Stimulated activated CD4-positive, alpha-beta T cell treated with anti-CD3 and anti-CD28 coated beads, Interleukin-4, amount 100 ng/mL, for 4 hours (primary cell): ENCODE results near the gene FSTL4.
"Not testable (repeated sequence)": the region's sequence is repeated elsewhere in the genome, so short reads cannot be mapped to it uniquely, and the experiment has no call there.

Experiments used
- DNase-seq, 2 experiments: peaks; one replicate each; pipeline ENCODE4 v3.0.0-alpha.2; 2020

Gene FSTL4

GRCh38 chr5:133453084-133453780 is 159.1 kb downstream of the FSTL4 start:
- no peak for DNase-seq

- no peak for DNase-seq
Measured at GRCh38 chr5:133451926-133452325, 160.4 kb downstream of the FSTL4 start.

DNA sequence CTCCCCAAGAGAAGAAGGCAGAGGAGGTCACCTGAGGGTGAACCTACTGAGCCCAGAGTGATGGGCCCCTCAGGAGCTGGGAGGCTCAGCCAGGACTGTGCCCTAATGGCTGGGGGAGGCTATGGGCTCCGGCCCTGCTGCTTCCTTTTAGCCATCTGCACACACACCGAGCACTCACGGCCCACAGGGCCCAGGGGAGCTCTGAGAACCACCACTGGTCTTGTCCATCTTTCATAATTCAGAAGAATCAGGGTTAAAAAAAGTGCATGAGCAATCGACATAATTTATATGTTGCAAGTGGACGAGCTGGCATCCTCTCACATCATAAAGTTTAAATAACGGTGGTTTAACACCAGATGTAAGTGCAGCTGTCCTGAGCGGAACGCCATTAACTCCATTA is 162.1 kb downstream of the FSTL4 start:
- DNase-seq, result no peak

DNA sequence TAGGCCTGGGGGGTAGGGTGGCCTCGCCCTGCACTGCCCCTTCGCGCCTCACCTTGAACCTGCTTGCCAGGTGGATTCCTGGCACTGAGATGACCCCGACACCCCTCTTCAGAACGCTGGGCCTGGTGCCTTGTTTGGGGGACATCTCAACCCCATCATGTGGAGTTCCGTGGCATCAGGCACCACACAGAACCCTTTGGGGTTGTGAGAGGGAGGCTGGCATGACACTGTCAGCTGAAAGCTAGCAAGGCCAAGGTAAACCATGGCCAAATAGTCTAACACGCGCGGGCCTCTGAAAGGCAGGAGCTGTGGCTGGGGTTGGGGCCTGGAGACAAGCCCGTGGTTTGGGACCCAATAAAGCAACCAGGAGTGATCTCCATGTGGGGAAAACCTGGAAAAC is 163.2 kb downstream of the FSTL4 start:
- DNase-seq, result no peak

GRCh38 chr5:133446440-133446839 is 165.9 kb downstream of the FSTL4 start:
- no peak for DNase-seq

DNA sequence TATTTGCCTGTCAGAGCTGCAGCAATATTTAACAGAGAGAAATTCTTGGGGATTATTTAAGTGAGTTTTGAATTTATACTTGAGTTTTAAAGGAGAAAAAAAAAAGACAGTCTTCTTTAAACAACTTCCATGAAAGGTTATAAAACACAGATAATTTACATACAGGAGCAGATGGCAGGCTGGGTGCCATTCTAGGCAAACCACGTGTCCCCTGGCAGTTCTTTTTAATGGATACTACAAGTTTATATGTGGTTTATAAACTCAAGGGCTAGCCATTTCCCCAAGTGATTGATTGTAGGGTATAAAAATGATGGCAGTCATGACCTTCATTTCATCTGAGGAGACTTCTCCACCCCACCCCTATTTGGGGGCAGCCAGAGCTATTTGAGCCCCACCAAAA is 166.6 kb downstream of the FSTL4 start:
- no peak for DNase-seq

- not testable (repeated sequence) for DNase-seq
Measured at GRCh38 chr5:133445204-133445603, 167.1 kb downstream of the FSTL4 start.

DNA sequence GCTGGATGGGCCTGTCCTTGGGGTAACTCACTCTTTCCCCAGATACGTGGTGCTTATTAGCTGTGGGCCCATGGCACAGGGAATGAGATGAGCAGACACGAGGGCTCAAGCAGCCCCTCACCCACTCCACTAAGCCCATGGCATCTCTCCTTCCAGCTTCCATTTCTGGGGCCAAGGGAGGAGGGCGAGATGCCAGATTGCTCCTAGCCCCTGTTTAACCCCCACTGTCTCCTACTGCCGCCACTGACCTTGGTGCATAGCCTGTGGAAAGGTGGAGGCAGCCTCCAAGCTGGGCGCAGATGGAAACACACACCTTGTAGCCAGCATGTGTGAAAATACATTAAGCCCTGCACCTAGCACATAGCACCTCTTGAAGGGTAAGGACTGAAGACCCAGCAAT is 167.6 kb downstream of the FSTL4 start:
- DNase-seq, result no peak

GRCh38 chr5:133441166-133441815 is 171.1 kb downstream of the FSTL4 start:
- DNase-seq, result no peak

DNA sequence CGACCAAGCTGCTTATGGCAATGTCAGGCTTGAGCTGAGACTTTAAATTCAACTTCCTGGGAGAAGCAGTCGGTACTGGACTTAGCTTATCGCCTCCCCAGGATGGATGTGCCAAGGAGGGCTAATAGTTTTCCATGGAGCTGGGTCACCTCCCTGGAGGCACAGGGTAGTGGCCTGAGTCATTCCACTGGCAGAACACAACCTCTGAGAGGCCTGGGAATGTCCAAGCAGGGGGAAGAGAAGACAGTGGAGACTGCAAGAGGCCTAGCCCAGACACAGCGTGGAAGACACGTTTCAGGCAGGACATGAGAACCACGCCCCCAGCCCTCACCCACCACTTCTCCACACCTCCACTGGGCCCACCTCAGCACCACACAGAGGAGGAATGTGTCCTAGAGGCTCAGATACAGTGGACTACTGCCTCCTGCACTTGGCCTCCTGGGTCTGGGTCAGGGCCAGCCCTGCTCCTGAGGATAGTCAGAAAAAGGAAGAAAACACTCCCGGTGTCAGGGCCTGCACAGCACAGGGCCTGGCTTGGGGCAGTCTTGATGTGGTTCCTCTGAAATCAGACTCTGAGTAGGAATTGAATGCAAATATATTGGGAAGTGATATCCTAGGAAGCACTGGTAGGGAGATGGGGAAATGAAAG is 171.8 kb downstream of the FSTL4 start:
- DNase-seq, result no peak

DNA sequence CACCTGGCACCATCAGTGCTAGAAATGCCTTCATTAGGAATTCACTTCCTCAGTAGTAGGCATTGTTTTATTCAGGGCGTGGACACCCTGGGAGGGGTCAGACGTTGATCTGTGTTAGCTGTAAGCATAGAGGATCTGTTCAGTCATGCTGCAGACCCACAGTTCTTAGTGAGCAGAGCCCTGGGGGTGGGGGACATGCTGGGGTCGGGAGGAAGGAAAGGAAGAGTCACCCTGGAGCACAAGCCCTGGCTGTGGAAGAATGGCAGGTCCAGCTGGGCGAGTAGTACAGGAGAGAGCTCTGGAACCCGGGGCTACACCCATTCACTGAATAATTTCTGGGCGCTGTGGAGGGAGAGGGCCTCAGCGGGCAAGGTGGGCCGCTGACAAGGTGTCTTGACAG is 172.5 kb downstream of the FSTL4 start:
- no peak for DNase-seq

DNA sequence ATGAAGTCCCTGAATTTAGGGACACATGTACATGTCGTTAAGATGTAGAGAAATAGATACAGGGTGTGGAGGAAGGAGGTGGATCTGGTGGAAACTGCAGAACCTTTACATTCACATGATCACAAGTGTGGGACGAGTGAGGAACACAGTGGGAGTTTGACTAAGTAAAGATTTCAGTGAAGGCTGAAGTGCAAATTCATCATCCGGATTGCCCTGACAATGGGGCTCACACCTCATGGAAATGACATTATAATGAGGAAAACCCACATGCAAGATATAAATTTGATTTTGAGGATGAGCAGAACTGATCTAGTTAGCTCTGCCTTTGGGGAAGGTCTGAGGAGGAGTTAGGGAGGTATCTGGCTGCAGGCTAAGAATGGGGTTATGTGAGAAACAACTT is 173.9 kb downstream of the FSTL4 start:
- DNase-seq, result no peak

DNA sequence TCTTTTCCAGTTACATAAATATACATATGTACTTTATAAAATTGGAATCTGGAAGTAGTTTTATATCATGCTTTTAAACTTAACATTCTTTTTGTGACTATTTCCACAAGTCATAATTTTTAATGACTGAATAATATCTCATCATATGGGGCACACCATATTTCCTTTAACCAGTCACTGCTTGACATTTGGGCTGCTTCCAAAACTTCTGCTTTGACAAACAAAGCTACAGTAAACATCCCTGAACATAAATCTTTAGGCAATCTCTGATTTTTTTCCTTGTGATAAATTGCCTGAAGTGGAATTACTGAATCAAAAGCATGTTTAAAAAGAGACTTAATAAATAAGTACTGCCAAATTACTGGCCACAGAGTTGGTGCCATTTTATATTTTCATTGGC is 178.0 kb downstream of the FSTL4 start:
- DNase-seq, result no peak

- no peak for DNase-seq
Measured at GRCh38 chr5:133433641-133434040, 178.7 kb downstream of the FSTL4 start.

DNA sequence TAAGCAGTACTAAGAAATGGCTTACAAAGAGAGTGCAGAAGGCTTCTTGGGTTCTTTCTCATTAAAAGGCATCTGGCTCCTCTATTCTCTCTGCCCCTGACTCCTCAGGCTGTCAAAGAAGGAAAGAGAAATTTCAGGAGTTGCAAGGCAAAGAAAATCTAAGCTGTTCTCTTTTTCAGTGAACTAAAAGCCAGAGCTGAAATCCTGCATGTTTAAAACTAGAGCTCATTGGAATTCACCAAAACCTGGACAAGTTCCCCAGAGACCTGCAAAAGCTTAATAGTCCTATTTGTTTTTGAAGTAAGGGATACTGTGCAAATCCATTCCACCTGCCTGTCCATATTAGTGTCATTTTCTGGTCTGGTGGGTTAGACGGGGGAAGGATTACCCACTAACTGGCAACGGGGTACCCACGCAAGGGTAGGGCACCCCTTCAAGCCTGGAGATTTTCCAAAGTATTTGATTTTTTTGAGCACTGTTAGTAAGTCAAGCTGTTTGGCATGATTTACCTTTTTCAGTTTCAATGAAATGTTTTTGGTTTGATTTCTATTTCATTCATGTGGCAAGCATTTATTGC is 179.3 kb downstream of the FSTL4 start:
- DNase-seq, result no peak

- DNase-seq, result no peak
Measured at GRCh38 chr5:133431326-133431865, 180.9 kb downstream of the FSTL4 start.

- no peak for DNase-seq
Measured at GRCh38 chr5:133430095-133430494, 182.2 kb downstream of the FSTL4 start.

GRCh38 chr5:133429046-133429445 is 183.3 kb downstream of the FSTL4 start:
- DNase-seq, result no peak

DNA sequence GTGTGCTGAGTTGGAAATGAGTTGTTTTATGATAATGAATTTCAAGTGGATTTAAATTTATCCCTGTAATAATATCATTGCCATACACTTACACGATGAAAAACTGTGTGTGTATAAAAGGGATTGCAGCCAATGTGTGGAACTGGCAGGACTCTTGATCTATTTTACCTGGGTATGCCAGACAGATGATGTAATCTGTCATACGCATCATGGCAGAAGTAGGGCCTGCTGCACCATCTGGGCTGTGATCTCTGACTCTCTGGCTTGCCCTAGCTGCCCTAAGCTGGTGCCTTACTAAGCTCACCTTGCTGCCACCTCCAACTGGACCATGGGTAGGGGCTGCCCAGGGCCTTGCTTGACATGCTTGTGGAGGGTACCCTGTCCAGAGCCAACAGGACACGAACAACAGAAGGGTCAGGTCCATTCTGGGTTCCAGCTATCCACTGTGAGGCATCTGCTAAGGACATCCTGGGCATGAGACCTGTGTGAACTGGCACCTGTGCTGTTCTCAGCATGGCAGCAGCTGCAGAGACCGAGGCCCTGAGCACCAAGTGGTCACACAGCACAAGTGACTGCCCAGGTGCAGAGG is 184.2 kb downstream of the FSTL4 start:
- no peak for DNase-seq

- DNase-seq, result no peak
Measured at GRCh38 chr5:133427121-133427777, 185.1 kb downstream of the FSTL4 start.

DNA sequence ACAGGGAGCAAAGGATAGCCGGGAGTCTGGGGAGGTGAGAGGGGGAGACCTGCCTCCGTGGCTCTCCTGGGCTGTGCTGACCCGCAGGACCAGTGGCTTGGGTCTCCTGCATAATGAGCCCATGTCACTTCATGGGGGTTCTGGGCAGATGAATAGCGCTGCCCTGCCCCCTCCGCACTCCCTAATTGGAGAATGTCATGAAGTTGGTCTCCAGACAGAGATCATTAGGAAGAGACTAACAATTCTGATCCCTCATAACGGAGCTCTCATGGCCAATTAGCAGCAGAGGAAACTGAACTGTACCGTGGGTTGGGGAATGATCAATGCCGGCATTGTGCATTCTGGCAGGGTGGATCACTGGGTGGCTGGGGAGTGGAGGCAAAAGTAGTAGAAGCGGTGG is 186.1 kb downstream of the FSTL4 start:
- no peak for DNase-seq

- no peak for DNase-seq
Measured at GRCh38 chr5:133425764-133426163, 186.6 kb downstream of the FSTL4 start.

DNA sequence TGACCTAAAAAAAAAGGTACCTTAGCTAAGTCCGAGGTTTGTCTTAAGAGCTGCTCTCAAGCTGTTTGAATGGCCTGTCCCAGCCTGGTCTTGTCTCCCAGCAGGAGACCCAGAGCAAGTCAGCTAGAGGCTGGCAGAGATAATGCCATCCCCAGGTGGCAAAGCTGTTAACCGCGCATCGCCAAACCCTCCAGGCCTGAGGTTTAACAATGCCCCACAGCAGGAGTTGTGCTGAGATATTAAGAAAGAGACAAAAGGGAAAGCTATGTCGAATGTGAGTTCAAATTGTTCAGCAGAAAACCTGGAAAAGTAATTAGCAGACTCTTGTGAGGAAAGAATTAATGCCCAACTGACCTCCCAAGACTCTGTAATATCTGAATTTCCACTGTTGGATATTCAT is 187.1 kb downstream of the FSTL4 start:
- DNase-seq, result no peak
